Mesenchymal stem cell (in vitro differentiated cells and primary cell): ENCODE measurements around the gene HOXA7.

Experiments
- DNase-seq: peaks from one replicate; pipeline ENCODE4 v3.0.0-alpha.2; 2013
- H2AFZ ChIP-seq: one replicate; pipeline ENCODE4 v1.6.1; 2013; ENCODE audit warnings: low read depth, mild to moderate bottlenecking, control low read depth, inconsistent platforms, low read length, moderate library complexity
- H2AK5ac ChIP-seq: 2 replicates; pipeline ENCODE4 v1.6.1; 2013; ENCODE audit warnings: low read length, moderate library complexity, mild to moderate bottlenecking, inconsistent platforms; ENCODE audit not compliant: severe bottlenecking
- H2BK120ac ChIP-seq: one replicate; pipeline ENCODE4 v1.6.1; 2013; ENCODE audit warnings: low read depth, mild to moderate bottlenecking, inconsistent platforms, low read length, moderate library complexity
- H2BK12ac ChIP-seq, 2 experiments: one replicate each; pipeline ENCODE4 v1.6.1; 2013; ENCODE audit warnings: inconsistent platforms in 2 of 2, low read length in 2 of 2, mild to moderate bottlenecking in 2 of 2, moderate library complexity in 2 of 2, control low read depth in 1 of 2
- H2BK15ac ChIP-seq: one replicate; pipeline ENCODE4 v1.6.1; 2013; ENCODE audit warnings: mild to moderate bottlenecking, low read depth, inconsistent platforms; ENCODE audit not compliant: poor library complexity, severe bottlenecking
- H2BK5ac ChIP-seq: 2 replicates; pipeline ENCODE4 v1.6.1; 2013; ENCODE audit warnings: low read depth, mild to moderate bottlenecking, low read length, control low read depth, inconsistent platforms; ENCODE audit not compliant: poor library complexity, severe bottlenecking
- H3K14ac ChIP-seq, 2 experiments: one replicate each; pipeline ENCODE4 v1.6.1; 2013; ENCODE audit warnings: inconsistent platforms in 2 of 2, low read length in 2 of 2, control low read depth in 1 of 2, mild to moderate bottlenecking in 1 of 2, moderate library complexity in 1 of 2
- H3K18ac ChIP-seq, 2 experiments: one replicate each; pipeline ENCODE4 v1.6.1; 2013; ENCODE audit warnings: inconsistent platforms in 2 of 2, low read length in 2 of 2, control low read depth in 1 of 2, low read depth in 1 of 2, mild to moderate bottlenecking in 1 of 2
- H3K23ac ChIP-seq, 2 experiments: one replicate each; pipeline ENCODE4 v1.6.1; 2013; ENCODE audit warnings: inconsistent platforms in 2 of 2, low read length in 2 of 2, mild to moderate bottlenecking in 2 of 2, moderate library complexity in 2 of 2, control low read depth in 1 of 2
- H3K27ac ChIP-seq: 2 replicates; pipeline ENCODE4 v1.5.1; 2013; ENCODE audit warnings: mild to moderate bottlenecking, moderate library complexity, low read length, control low read depth, inconsistent platforms; ENCODE audit not compliant: poor library complexity, severe bottlenecking
- H3K27me3 ChIP-seq, 2 experiments: 2 replicates each; pipeline versions ENCODE4 v1.6.1 to v1.7.0; 2013; ENCODE audit warnings: low read length in 2 of 2, mild to moderate bottlenecking in 2 of 2, moderate library complexity in 2 of 2, control low read depth in 1 of 2, inconsistent platforms in 1 of 2; ENCODE audit not compliant: control insufficient read depth in 1 of 2, insufficient read depth in 1 of 2
- H3K36me3 ChIP-seq, 2 experiments: 2 replicates each; pipeline versions ENCODE4 v1.6.1 to v1.7.0; 2013; ENCODE audit warnings: low read length in 2 of 2, control low read depth in 1 of 2, inconsistent platforms in 1 of 2, low read depth in 1 of 2, mild to moderate bottlenecking in 1 of 2; ENCODE audit not compliant: insufficient read depth in 2 of 2, control insufficient read depth in 1 of 2
- H3K4ac ChIP-seq, 2 experiments: one replicate each; pipeline ENCODE4 v1.6.1; 2013; ENCODE audit warnings: inconsistent platforms in 2 of 2, low read length in 2 of 2, mild to moderate bottlenecking in 2 of 2, moderate library complexity in 2 of 2, control low read depth in 1 of 2, low read depth in 1 of 2
- H3K4me1 ChIP-seq: 2 replicates; pipeline ENCODE4 v1.6.1; 2013; ENCODE audit warnings: low read depth, low read length, control low read depth; ENCODE audit not compliant: control insufficient read depth, insufficient read depth
- H3K4me2 ChIP-seq: 2 replicates; pipeline ENCODE4 v1.6.1; 2013; ENCODE audit warnings: low read length, mild to moderate bottlenecking, inconsistent platforms; ENCODE audit not compliant: poor library complexity, severe bottlenecking
- H3K4me3 ChIP-seq, 2 experiments: 2 replicates each; pipeline versions ENCODE4 v1.5.1 to v1.7.0; 2013; ENCODE audit warnings: low read length in 2 of 2, mild to moderate bottlenecking in 2 of 2, control low read depth in 1 of 2, low read depth in 1 of 2; ENCODE audit not compliant: insufficient read depth in 1 of 2
- H3K79me1 ChIP-seq: replicated peaks from 2 replicates; pipeline ENCODE4 v1.6.1; 2013; ENCODE audit warnings: mild to moderate bottlenecking, control low read depth, low read length, inconsistent platforms; ENCODE audit not compliant: poor library complexity, severe bottlenecking
- H3K9ac ChIP-seq: 2 replicates; pipeline ENCODE4 v1.7.0; 2013; ENCODE audit warnings: mild to moderate bottlenecking, low read length, moderate library complexity
- H3K9me3 ChIP-seq: 2 replicates; pipeline ENCODE4 v1.7.0; 2013; ENCODE audit warnings: mild to moderate bottlenecking, low read length; ENCODE audit not compliant: control insufficient read depth
- H4K8ac ChIP-seq: one replicate; pipeline ENCODE4 v1.6.1; 2013; ENCODE audit warnings: inconsistent platforms, mild to moderate bottlenecking, low read length, moderate library complexity
- H4K91ac ChIP-seq: one replicate; pipeline ENCODE4 v1.6.1; 2013; ENCODE audit warnings: mild to moderate bottlenecking, low read length, inconsistent platforms
- WGBS: methylation state at CpG from one replicate; pipeline ENCODE4 v1.1.7; 2013; ENCODE audit warnings: mixed read lengths; 5-methylcytosine and 5-hydroxymethylcytosine counted together

HOXA7 gene

DNA sequence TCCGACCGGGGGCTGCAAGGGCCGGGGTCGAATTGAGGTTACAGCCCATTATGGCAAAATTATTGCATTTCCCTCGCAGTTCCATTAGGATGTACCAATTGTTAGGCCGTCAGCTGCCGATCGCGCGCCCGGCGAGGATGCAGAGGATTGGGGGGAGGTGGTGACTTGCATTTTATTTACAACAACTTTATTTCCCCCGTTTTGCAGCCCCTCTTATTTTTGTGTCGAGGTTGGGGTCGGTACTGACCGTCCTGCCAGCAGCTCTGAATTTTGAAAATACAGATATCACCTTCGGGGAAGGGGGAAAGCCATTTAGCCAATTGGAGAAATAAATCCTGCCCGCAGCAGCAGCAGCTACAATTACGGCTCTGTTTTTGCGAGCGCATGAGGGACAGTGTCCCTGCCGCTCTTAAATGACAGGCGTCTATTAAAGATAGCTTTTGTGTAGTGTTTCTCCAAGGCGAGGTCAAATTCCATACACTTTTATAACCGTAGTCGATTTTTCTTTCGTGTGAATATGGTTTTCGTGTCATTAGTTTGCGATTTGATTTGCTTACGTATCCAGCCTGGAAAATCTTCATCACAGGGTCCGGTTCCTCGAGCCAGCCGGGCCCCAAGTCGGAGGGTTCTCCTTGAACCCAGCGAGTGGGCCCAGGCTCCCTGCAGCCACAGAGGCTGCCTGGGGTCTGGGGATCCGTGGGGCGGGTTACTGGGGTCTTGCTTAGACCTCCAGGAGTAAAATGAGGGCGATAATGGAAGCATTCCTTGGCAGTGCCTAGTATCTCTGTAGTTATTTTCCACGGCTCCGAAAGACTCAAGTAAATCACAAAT, 12.3 kb downstream of the HOXA7 start:
- Histone ChIP-seq H3K4me1 (peaks cover 11% of the 10 kb centered on the region), H3K23ac (no peak overlapping the region), H3K4me2 (peak overlapping the region; percentile 49), H2AK5ac (no peak overlapping the region), H4K8ac (no peak overlapping the region), H3K4ac (no peak overlapping the region), H2AFZ (peak overlapping the region; percentile 30), H3K18ac (no peak overlapping the region), H3K36me3 (peaks cover 14 to 40% of the 10 kb centered on the region in 2 experiments), H4K91ac (no peak overlapping the region), H3K4me3 (peak overlapping the region in 1 of 2 experiments; percentile 82), H3K9me3 (no peaks in the 10 kb centered on the region), H3K27me3 (peaks cover 0 to 13% of the 10 kb centered on the region in 2 experiments), H2BK12ac (no peak overlapping the region), H3K14ac (no peak overlapping the region), H2BK15ac (no peak overlapping the region), H3K27ac (no peak overlapping the region), H3K9ac (peak overlapping the region; percentile 90), H2BK5ac (no peak overlapping the region), H2BK120ac (no peak overlapping the region), H3K79me1 (peaks cover 16% of the 10 kb centered on the region)
- 63% methylated on average over 32 of the region's 40 CpGs for WGBS
- DNase-seq: no peak

DNA sequence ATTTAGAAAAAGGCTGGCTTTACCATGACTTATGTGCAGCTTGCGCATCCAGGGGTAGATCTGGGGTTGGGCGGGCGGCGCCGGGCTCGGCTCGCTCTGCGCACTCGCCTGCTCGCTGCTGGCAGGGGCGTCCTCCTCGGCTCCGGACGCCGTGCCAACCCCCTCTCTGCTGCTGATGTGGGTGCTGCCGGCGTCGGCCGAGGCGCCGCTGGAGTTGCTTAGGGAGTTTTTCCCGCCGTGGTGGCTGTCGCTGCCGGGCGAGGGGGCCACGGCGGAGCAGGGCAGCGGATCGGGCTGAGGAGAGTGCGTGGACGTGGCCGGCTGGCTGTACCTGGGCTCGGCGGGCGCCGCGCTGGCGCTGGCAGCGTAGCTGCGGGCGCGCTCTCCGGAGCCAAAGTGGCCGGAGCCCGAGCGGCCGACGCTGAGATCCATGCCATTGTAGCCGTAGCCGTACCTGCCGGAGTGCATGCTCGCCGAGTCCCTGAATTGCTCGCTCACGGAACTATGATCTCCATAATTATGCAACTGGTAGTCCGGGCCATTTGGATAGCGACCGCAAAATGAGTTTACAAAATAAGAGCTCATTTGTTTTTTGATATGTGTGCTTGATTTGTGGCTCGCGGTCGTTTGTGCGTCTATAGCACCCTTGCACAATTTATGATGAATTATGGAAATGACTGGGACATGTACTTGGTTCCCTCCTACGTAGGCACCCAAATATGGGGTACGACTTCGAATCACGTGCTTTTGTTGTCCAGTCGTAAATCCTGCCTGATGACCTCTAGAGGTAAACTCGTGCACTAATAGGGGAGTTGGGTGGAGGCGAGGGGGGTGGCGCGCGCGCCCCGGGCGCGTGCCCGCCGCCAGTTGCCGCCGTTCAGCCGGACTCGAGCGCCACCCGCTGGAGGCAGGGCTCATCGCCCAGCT, 13.2 kb downstream of the HOXA7 start, which contains the start of gene HOXA5:
TSS of gene HOXA5 (minus strand) at position 659 of the 927 bp plus-strand sequence. CDS start at position 585, 74 bp downstream.
- Histone ChIP-seq H3K23ac (peak within 1 kb of the TSS in 1 of 2 experiments; percentile 34), H3K27ac (peak within 1 kb of the TSS; percentile 20), H2BK15ac (peak within 1 kb of the TSS; percentile 36), H3K27me3 (peaks cover 0 to 11% of the 10 kb centered on the region in 2 experiments), H3K4me2 (peak within 1 kb of the TSS; percentile 85), H4K8ac (peak within 1 kb of the TSS; percentile 49), H3K79me1 (peaks cover 11% of the 10 kb centered on the region), H2BK12ac (peak within 1 kb of the TSS in 1 of 2 experiments; percentile 87), H3K9me3 (no peaks in the 10 kb centered on the region), H3K4me1 (peaks cover 8% of the 10 kb centered on the region), H2BK5ac (peak within 1 kb of the TSS; percentile 90), H3K4ac (peak within 1 kb of the TSS; percentile 31 to 53), H3K36me3 (peaks cover 11 to 40% of the 10 kb centered on the region in 2 experiments), H4K91ac (peak within 1 kb of the TSS; percentile 54), H3K9ac (peak within 1 kb of the TSS; percentile 97), H3K18ac (peak within 1 kb of the TSS; percentile 37 to 78), H3K4me3 (peak within 1 kb of the TSS; percentile 82 to 96), H3K14ac (peak within 1 kb of the TSS in 1 of 2 experiments; percentile 71), H2AK5ac (no peak within 1 kb of the TSS), H2BK120ac (no peak within 1 kb of the TSS), H2AFZ (peak within 1 kb of the TSS; percentile 84)
- peak; percentile 84 for DNase-seq
- 2% methylated on average over 75 of the region's 86 CpGs for WGBS

DNA sequence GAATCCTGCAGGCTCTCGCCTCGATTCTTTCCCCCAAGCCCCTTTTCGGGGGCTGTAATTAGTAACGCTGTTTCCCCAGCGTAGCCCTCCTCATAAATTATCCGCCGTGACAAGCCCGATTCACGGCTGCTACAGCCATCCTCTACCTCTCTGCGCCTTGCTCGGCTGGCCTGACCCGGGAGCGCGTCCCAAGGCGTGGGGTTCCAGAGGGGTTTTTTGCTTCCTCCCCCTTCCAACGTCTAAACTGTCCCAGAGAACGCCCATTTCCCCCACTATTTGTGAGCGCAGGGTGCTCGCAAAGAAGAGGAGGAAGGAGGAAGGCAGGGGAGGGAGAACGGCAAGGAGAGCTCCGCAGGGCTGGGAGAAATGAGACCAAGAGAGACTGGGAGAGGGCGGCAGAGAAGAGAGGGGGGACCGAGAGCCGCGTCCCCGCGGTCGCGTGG, 13.9 kb downstream of the HOXA7 start:
- H2BK12ac ChIP-seq: peak overlapping the region in 1 of 2 experiments; percentile 68
- peak overlapping the region; percentile 97 for H3K9ac ChIP-seq

More for the DNA sequence above, 13.9 kb downstream of the HOXA7 start:
- H3K79me1 ChIP-seq: peaks cover 8% of the 10 kb centered on the region
- H3K4me2 ChIP-seq: peak overlapping the region; percentile 85
- H3K4me1 ChIP-seq: peaks cover 6% of the 10 kb centered on the region
- no peak overlapping the region for H4K8ac ChIP-seq
- H3K9me3 ChIP-seq: no peaks in the 10 kb centered on the region
- H2BK5ac ChIP-seq: peak overlapping the region; percentile 90
- DNase-seq: no peak
- peak overlapping the region in 1 of 2 experiments; percentile 34 for H3K23ac ChIP-seq
- no peak overlapping the region for H2AK5ac ChIP-seq
- H2BK120ac ChIP-seq: no peak overlapping the region
- no peak overlapping the region for H2BK15ac ChIP-seq
- H3K18ac ChIP-seq: peak overlapping the region in 1 of 2 experiments; percentile 78
- no peak overlapping the region for H2AFZ ChIP-seq
- H3K14ac ChIP-seq: no peak overlapping the region
- H4K91ac ChIP-seq: no peak overlapping the region
- peak overlapping the region in 1 of 2 experiments; percentile 31 for H3K4ac ChIP-seq
- H3K27me3 ChIP-seq: peaks cover 0 to 8% of the 10 kb centered on the region in 2 experiments
- peaks cover 8 to 43% of the 10 kb centered on the region in 2 experiments for H3K36me3 ChIP-seq
- 3% methylated on average over 26 of the region's 29 CpGs for WGBS
- H3K27ac ChIP-seq: peak overlapping the region; percentile 20
- peak overlapping the region; percentile 82 to 96 for H3K4me3 ChIP-seq
